ENCODE measurements around the gene FRMPD2.

The FRMPD2 gene

DNA sequence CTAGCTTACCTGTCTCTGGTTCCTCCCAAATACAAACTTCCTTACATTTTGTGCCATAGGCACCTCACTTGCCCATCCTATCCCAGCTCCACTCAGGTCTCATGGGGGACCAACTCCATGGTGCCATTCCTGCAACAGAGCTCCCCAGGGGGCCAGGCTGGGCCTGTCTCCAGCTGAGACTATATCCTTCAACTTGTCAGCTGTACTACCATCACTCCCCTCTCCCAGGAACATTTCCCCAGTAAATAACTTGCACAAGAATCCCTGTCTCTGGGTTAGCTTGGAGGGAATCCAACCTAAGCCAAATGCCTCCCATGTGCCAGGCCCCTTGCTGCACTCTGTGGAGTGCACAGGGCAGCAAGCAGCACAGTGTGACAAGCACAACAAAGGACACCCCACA is 33.2 kb downstream of the FRMPD2 start:
- DNase-seq: no peak
- CTCF ChIA-PET: no interaction called here
- H3K36me3 ChIP-seq (ENCODE audit: control insufficient read depth in 4 of 4, insufficient read depth in 4 of 4, low read length in 3 of 4): no peaks in the 10 kb centered on the region
- POLR2A ChIA-PET: no interaction called here
- H3K27me3 ChIP-seq (replicated peaks in 2 of 5; ENCODE audit: control insufficient read depth in 4 of 5, insufficient read depth in 5 of 5, low read length in 4 of 5): peaks cover 0 to 2% (median 0%) of the 10 kb centered on the region in 5 experiments
- no peaks in the 10 kb centered on the region for H3K9me3 ChIP-seq (ENCODE audit: control extremely low read depth in 1 of 5, control insufficient read depth in 4 of 5, insufficient read depth in 2 of 5, low read depth in 1 of 5, low read length in 4 of 5)
- no peaks in the 10 kb centered on the region for H3K4me1 ChIP-seq (ENCODE audit: control extremely low read depth in 1 of 4, control insufficient read depth in 4 of 4, insufficient read depth in 4 of 4, low read length in 3 of 4)
- H3K27ac ChIP-seq (ENCODE audit: insufficient read depth in 1 of 2, low read depth in 1 of 2, low read length in 2 of 2, poor library complexity in 1 of 2, severe bottlenecking in 2 of 2): no peak overlapping the region
- no peak overlapping the region for H3K4me3 ChIP-seq (ENCODE audit: control insufficient read depth in 1 of 7, extremely low read depth in 1 of 7, insufficient read depth in 4 of 7, low read depth in 2 of 7, low read length in 6 of 7)

- no peaks in the 10 kb centered on the region for H3K9me3 ChIP-seq (ENCODE audit: control extremely low read depth in 1 of 5, control insufficient read depth in 4 of 5, insufficient read depth in 2 of 5, low read depth in 1 of 5, low read length in 4 of 5)
- 96% methylated on average over 7 of the region's 7 CpGs for WGBS (ENCODE audit: insufficient coverage)
- POLR2A ChIA-PET: no interaction called here
- H3K27ac ChIP-seq (ENCODE audit: insufficient read depth in 1 of 2, low read depth in 1 of 2, low read length in 2 of 2, poor library complexity in 1 of 2, severe bottlenecking in 2 of 2): no peak overlapping the region
- H3K36me3 ChIP-seq (ENCODE audit: control insufficient read depth in 4 of 4, insufficient read depth in 4 of 4, low read length in 3 of 4): no peaks in the 10 kb centered on the region
- H3K4me3 ChIP-seq (ENCODE audit: control insufficient read depth in 1 of 7, extremely low read depth in 1 of 7, insufficient read depth in 4 of 7, low read depth in 2 of 7, low read length in 6 of 7): no peak overlapping the region
- peaks cover 0 to 2% (median 0%) of the 10 kb centered on the region in 5 experiments for H3K27me3 ChIP-seq (replicated peaks in 2 of 5; ENCODE audit: control insufficient read depth in 4 of 5, insufficient read depth in 5 of 5, low read length in 4 of 5)
- CTCF ChIA-PET: no interaction called here
- H3K4me1 ChIP-seq (ENCODE audit: control extremely low read depth in 1 of 4, control insufficient read depth in 4 of 4, insufficient read depth in 4 of 4, low read length in 3 of 4): no peaks in the 10 kb centered on the region
- DNase-seq: no peak
These were observed 34.3 kb downstream of the FRMPD2 start for GRCh38 chr10:48240196-48240595.

- DNase-seq: no peak
- ChIA-PET CTCF (no interaction called here), POLR2A (no interaction called here)
- Histone ChIP-seq H3K36me3 (ENCODE audit: control insufficient read depth in 4 of 4, insufficient read depth in 4 of 4, low read length in 3 of 4) (no peaks in the 10 kb centered on the region), H3K27ac (ENCODE audit: insufficient read depth in 1 of 2, low read depth in 1 of 2, low read length in 2 of 2, poor library complexity in 1 of 2, severe bottlenecking in 2 of 2) (no peak overlapping the region), H3K9me3 (ENCODE audit: control extremely low read depth in 1 of 5, control insufficient read depth in 4 of 5, insufficient read depth in 2 of 5, low read depth in 1 of 5, low read length in 4 of 5) (no peaks in the 10 kb centered on the region), H3K4me3 (ENCODE audit: control insufficient read depth in 1 of 7, extremely low read depth in 1 of 7, insufficient read depth in 4 of 7, low read depth in 2 of 7, low read length in 6 of 7) (no peak overlapping the region), H3K27me3 (replicated peaks in 2 of 5; ENCODE audit: control insufficient read depth in 4 of 5, insufficient read depth in 5 of 5, low read length in 4 of 5) (peaks cover 0 to 2% (median 0%) of the 10 kb centered on the region in 5 experiments), H3K4me1 (ENCODE audit: control extremely low read depth in 1 of 4, control insufficient read depth in 4 of 4, insufficient read depth in 4 of 4, low read length in 3 of 4) (no peaks in the 10 kb centered on the region)
- 90% methylated on average over 2 of the region's 2 CpGs for WGBS (ENCODE audit: insufficient coverage)
These were observed 34.9 kb downstream of the FRMPD2 start for GRCh38 chr10:48239618-48240017.

GRCh38 chr10:48238826-48239520 is 35.5 kb downstream of the FRMPD2 start:
- CTCF ChIA-PET: no interaction called here
- no peak for DNase-seq
- H3K9me3 ChIP-seq (ENCODE audit: control extremely low read depth in 1 of 5, control insufficient read depth in 4 of 5, insufficient read depth in 2 of 5, low read depth in 1 of 5, low read length in 4 of 5): no peaks in the 10 kb centered on the region
- POLR2A ChIA-PET: no interaction called here
- no peaks in the 10 kb centered on the region for H3K36me3 ChIP-seq (ENCODE audit: control insufficient read depth in 4 of 4, insufficient read depth in 4 of 4, low read length in 3 of 4)
- no peak overlapping the region for H3K27ac ChIP-seq (ENCODE audit: insufficient read depth in 1 of 2, low read depth in 1 of 2, low read length in 2 of 2, poor library complexity in 1 of 2, severe bottlenecking in 2 of 2)
- H3K4me3 ChIP-seq (ENCODE audit: control insufficient read depth in 1 of 7, extremely low read depth in 1 of 7, insufficient read depth in 4 of 7, low read depth in 2 of 7, low read length in 6 of 7): no peak overlapping the region
- H3K27me3 ChIP-seq (replicated peaks in 2 of 5; ENCODE audit: control insufficient read depth in 4 of 5, insufficient read depth in 5 of 5, low read length in 4 of 5): peaks cover 0 to 2% (median 0%) of the 10 kb centered on the region in 5 experiments
- WGBS (ENCODE audit: insufficient coverage): 100% methylated on average over 4 of the region's 9 CpGs
- no peaks in the 10 kb centered on the region for H3K4me1 ChIP-seq (ENCODE audit: control extremely low read depth in 1 of 4, control insufficient read depth in 4 of 4, insufficient read depth in 4 of 4, low read length in 3 of 4)

GRCh38 chr10:48237259-48238250 is 36.9 kb downstream of the FRMPD2 start:
- 100% methylated on average over 10 of the region's 16 CpGs for WGBS (ENCODE audit: insufficient coverage)
- POLR2A ChIA-PET: no interaction called here
- no peak for DNase-seq
- no peak overlapping the region for H3K27ac ChIP-seq (ENCODE audit: insufficient read depth in 1 of 2, low read depth in 1 of 2, low read length in 2 of 2, poor library complexity in 1 of 2, severe bottlenecking in 2 of 2)
- CTCF ChIA-PET: no interaction called here
- no peak overlapping the region for H3K4me3 ChIP-seq (ENCODE audit: control insufficient read depth in 1 of 7, extremely low read depth in 1 of 7, insufficient read depth in 4 of 7, low read depth in 2 of 7, low read length in 6 of 7)
- H3K4me1 ChIP-seq (ENCODE audit: control extremely low read depth in 1 of 4, control insufficient read depth in 4 of 4, insufficient read depth in 4 of 4, low read length in 3 of 4): no peaks in the 10 kb centered on the region
- H3K27me3 ChIP-seq (replicated peaks in 2 of 5; ENCODE audit: control insufficient read depth in 4 of 5, insufficient read depth in 5 of 5, low read length in 4 of 5): peaks cover 0 to 1% (median 0%) of the 10 kb centered on the region in 5 experiments
- no peaks in the 10 kb centered on the region for H3K36me3 ChIP-seq (ENCODE audit: control insufficient read depth in 4 of 4, insufficient read depth in 4 of 4, low read length in 3 of 4)
- no peaks in the 10 kb centered on the region for H3K9me3 ChIP-seq (ENCODE audit: control extremely low read depth in 1 of 5, control insufficient read depth in 4 of 5, insufficient read depth in 2 of 5, low read depth in 1 of 5, low read length in 4 of 5)

DNA sequence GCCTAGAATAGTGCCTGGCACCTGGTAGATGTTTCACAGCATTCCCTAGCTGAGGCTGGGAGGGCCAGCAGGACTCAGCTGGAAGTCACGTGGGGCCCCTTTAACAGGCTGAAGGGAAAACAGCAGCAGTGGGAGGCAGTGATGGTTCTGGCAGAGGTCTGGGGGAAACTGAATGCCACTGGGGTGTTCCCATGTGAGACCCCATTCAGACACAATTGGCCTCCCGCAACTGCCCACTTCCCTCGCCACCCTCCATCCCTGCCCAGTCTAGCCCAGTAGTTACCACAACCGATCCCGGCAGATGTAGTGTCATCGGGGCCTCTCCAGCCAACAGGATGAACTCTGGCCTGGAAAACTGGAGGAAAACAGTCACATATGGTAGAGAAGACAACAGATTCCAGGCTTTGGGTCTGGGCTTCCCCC is 38.3 kb downstream of the FRMPD2 start:
- ChIA-PET POLR2A (no interaction called here), CTCF (no interaction called here)
- Histone ChIP-seq H3K9me3 (ENCODE audit: control extremely low read depth in 1 of 5, control insufficient read depth in 4 of 5, insufficient read depth in 2 of 5, low read depth in 1 of 5, low read length in 4 of 5) (no peaks in the 10 kb centered on the region), H3K4me3 (ENCODE audit: control insufficient read depth in 1 of 7, extremely low read depth in 1 of 7, insufficient read depth in 4 of 7, low read depth in 2 of 7, low read length in 6 of 7) (no peak overlapping the region), H3K36me3 (ENCODE audit: control insufficient read depth in 4 of 4, insufficient read depth in 4 of 4, low read length in 3 of 4) (no peaks in the 10 kb centered on the region), H3K27me3 (replicated peaks in 2 of 5; ENCODE audit: control insufficient read depth in 4 of 5, insufficient read depth in 5 of 5, low read length in 4 of 5) (peaks cover 0 to 1% (median 0%) of the 10 kb centered on the region in 5 experiments), H3K4me1 (ENCODE audit: control extremely low read depth in 1 of 4, control insufficient read depth in 4 of 4, insufficient read depth in 4 of 4, low read length in 3 of 4) (no peaks in the 10 kb centered on the region), H3K27ac (ENCODE audit: insufficient read depth in 1 of 2, low read depth in 1 of 2, low read length in 2 of 2, poor library complexity in 1 of 2, severe bottlenecking in 2 of 2) (no peak overlapping the region)
- no peak for DNase-seq
- 100% methylated on average over 6 of the region's 6 CpGs for WGBS (ENCODE audit: insufficient coverage)

GRCh38 chr10:48235501-48235900 is 39.0 kb downstream of the FRMPD2 start:
- CTCF ChIA-PET: no interaction called here
- Histone ChIP-seq H3K36me3 (ENCODE audit: control insufficient read depth in 4 of 4, insufficient read depth in 4 of 4, low read length in 3 of 4) (no peaks in the 10 kb centered on the region), H3K9me3 (ENCODE audit: control extremely low read depth in 1 of 5, control insufficient read depth in 4 of 5, insufficient read depth in 2 of 5, low read depth in 1 of 5, low read length in 4 of 5) (no peaks in the 10 kb centered on the region), H3K4me3 (ENCODE audit: control insufficient read depth in 1 of 7, extremely low read depth in 1 of 7, insufficient read depth in 4 of 7, low read depth in 2 of 7, low read length in 6 of 7) (no peak overlapping the region), H3K27me3 (replicated peaks in 2 of 5; ENCODE audit: control insufficient read depth in 4 of 5, insufficient read depth in 5 of 5, low read length in 4 of 5) (peaks cover 0 to 1% (median 0%) of the 10 kb centered on the region in 5 experiments), H3K4me1 (ENCODE audit: control extremely low read depth in 1 of 4, control insufficient read depth in 4 of 4, insufficient read depth in 4 of 4, low read length in 3 of 4) (no peaks in the 10 kb centered on the region), H3K27ac (ENCODE audit: insufficient read depth in 1 of 2, low read depth in 1 of 2, low read length in 2 of 2, poor library complexity in 1 of 2, severe bottlenecking in 2 of 2) (no peak overlapping the region)
- DNase-seq: no peak
- WGBS (ENCODE audit: insufficient coverage): 100% methylated on average over 2 of the region's 4 CpGs
- POLR2A ChIA-PET: no interaction called here

Measured in common myeloid progenitor, CD34-positive (primary cell).